Tongue (tissue), 2 donors: ENCODE results near the gene SPG11. TPM values are rescaled to one million over a fixed set of nuclear protein-coding genes. Genes with fewer than 3 reads are reported as not detected.
"Not testable (repeated sequence)": the region's sequence is repeated elsewhere in the genome, so short reads cannot be mapped to it uniquely, and the experiment has no call there.

Source experiments
- DNase-seq: peaks from one replicate; pipeline ENCODE4 v3.0.0-alpha.2; 2015
- total RNA-seq: library from RNA; depleted of rRNA; stranded (reverse); fragments of >200 nt; gene quantifications from one replicate; pipeline ENCODE4 v1.2.3, GENCODE V29; 2014

SPG11 gene
- total RNA-seq, 1 donor from 2014 or later, result 82.6 TPM

- DNase-seq, result no peak
These were observed 60.3 kb downstream of the SPG11 start for GRCh38 chr15:44603126-44603525.

DNA sequence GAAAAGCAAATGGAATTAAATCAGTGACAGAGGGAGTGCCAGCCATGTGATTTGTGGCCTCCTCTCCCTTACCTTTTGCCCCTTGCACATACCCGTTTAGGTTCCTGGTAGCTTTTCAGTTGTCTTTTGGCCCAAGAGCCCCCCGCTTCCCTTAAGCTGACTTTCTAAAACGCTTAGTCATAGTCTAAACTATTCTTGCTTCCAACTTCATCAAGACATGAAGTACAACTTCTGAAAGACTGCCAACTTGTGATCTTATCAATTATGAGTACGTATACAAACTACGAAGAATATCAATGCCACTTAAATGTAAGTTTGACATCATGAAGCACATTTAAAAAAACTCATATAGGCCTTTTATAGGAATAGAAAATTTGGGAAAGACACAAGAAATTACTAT lies 64.6 kb downstream of the SPG11 start:
- DNase-seq, result no peak

DNA sequence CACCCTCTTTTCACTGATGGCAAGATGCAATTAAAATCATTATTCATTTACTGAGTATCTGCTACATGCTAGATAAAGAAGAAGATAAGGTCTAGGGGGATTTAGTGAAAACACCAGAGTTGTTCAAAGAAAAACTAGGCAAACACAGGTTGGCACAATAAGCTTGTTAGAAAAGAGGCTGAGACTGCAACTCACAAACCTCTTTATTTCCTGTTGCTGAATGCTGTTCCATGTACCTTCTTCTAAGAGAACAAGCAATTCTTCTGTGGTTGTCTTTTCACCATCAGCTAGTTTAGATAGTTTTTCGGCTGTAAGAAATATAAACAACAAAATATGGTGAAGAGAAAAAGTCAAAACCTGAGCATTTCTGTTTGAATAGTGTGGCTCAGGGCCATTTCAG lies 65.4 kb downstream of the SPG11 start:
- DNase-seq, result no peak

DNA sequence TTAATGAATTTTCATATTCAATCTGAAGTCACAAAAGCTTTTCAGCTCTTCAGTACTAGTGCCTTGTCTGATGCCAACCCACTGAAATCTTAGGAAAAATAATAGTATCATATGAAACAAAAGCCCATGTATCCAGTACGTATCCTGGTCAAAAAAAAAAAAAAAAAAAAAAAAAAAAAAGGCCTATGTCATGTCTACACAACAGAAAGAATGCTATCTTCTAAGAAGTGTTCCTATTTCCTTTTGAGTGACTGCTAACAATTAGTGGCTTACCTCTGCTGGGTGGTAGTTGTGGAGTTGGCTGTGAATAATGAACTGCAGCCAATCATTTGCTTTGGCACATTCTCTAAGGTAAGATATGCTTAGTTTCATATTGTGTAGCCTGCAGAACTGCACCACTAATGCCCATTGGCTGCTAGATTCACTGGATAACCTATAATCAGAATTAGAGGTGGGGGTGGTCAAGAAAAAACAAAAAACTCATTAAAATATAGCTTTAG lies 66.9 kb downstream of the SPG11 start:
- DNase-seq, result no peak

- DNase-seq, result no peak
These were observed 67.6 kb downstream of the SPG11 start for GRCh38 chr15:44595656-44596510.

DNA sequence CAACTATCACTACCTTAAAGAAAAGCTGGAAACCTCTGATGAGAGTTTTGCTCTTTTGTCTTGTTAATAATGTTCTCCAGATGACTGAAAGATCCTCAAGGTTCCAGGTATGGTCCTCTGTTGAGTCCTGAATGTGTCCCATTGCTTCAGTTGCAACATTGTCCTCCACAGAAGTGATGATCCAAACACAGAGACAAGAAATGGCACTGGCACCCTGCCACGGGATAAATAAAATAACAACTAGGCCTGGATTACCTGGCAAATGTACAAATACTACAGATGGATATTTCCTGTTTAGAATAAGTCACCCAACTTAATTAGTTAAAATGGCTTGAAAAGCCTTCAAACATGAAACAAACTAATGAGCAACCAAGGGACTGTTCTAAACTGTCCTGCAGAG lies 68.2 kb downstream of the SPG11 start:
- DNase-seq, result no peak

GRCh38 chr15:44593042-44593736 lies 70.3 kb downstream of the SPG11 start:
- DNase-seq, result peak; percentile 15

GRCh38 chr15:44591326-44591725 lies 72.1 kb downstream of the SPG11 start:
- no peak for DNase-seq

DNA sequence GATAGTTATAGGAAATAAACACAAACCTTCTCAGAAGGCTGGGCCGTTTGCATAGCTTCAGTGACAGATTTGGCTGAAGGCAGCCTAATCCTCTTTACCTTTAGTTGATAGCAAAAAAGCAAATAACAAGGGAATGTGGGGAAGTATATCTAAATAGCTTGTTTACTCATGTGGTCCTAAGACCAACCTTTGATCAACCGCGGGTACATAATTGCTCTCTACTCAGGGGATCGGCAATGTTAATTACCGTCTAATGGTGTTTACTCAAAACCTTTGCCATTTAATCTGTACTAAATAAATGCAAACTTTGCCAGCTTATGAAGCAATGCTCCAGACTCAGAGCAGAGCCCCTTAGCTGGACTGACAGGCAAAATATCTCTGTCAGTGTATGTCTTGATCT lies 74.9 kb downstream of the SPG11 start:
- DNase-seq, result no peak

GRCh38 chr15:44585633-44586032 lies 77.8 kb downstream of the SPG11 start:
- no peak for DNase-seq

DNA sequence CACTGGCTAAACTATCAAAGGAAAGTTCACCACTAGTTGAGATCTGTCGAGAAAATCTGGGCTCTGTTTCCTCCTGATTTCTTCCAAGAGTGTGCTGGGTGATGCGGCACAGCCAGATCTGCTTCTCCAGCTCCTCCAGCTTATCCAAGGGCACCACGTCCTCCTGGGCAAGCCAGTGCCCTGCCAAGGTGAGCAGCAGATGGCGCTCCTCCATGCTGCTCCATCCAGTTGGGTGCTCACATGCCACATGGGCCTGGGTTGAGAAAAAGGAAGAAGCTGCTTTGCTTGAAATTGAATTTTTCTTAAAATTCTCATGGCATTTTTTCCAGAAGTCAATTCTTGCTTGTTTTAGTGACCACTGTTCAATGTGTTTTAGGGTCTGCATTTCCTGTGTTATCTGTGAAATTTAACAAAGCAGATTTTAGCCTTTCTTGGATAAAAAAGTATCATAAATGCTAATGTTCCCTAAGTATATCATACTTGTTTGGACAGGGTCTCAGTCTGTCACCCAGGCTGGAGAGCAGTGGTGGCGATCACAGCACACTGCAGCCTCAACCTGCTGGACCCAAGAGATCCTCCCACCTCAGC lies 79.2 kb downstream of the SPG11 start:
- DNase-seq, result peak; percentile 14

DNA sequence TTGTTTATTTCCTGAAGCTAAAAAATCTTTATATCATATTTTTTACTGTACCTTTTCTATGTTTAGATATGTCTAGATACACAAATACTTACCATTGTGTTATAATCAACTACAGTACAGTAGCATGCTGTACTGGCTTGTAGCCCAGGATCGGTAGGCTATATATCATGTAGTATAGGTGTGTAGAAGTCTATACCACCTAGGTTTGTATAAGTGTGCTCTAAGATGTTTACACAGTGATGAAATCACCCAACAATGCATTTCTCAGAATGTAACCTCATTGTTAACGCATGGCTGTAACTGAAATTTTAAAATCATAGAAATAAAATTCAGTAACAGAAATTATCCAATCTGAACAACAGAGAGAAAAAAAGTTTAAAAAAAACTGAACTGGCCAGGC lies 83.4 kb downstream of the SPG11 start:
- no peak for DNase-seq

GRCh38 chr15:44574734-44575133 lies 88.7 kb downstream of the SPG11 start:
- no peak for DNase-seq

- DNase-seq, result no peak
These were observed 90.1 kb downstream of the SPG11 start for GRCh38 chr15:44573386-44573785.

- DNase-seq, result no peak
These were observed 93.1 kb downstream of the SPG11 start for GRCh38 chr15:44570361-44570760.

DNA sequence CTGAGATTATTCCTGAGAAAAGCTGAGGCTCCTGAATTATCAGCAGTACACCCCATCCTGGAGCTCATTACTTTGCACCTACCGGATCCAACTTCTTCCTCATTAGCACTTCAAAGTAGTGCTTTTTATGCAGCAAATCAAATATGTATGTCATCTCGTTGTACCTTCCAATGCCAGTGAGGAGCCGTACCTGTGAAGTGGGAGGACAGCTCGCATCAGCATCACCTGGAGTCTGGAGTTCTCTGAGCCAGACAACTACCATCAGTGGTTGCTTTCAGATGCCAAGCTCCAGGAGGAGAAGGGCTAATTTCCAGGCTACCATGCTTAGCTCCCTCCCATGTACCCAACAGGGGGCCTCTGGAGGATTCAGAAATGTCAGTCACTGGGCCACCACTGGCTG lies 94.1 kb downstream of the SPG11 start:
- DNase-seq, result no peak

DNA sequence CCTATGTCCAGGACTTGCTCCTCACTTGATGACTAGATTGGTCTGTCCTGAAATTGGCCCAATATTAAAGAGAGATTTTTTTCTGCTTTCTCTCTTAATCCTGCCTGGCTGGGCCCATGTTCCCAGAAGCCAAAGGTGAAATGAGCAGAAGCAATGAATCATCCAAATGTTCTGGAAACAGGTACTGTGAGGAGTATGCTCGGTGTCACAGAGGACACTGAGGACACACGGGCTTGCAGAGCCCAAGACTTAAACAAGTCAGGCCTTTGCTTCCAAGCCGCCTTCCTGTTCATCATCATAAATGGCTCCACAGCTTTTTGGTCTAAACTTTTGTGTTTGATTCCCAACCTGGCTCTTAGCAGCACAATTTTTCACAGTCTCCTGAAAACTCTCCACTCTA lies 95.1 kb downstream of the SPG11 start:
- DNase-seq, result no peak

GRCh38 chr15:44566155-44566540 lies 97.3 kb downstream of the SPG11 start:
- no peak for DNase-seq

DNA sequence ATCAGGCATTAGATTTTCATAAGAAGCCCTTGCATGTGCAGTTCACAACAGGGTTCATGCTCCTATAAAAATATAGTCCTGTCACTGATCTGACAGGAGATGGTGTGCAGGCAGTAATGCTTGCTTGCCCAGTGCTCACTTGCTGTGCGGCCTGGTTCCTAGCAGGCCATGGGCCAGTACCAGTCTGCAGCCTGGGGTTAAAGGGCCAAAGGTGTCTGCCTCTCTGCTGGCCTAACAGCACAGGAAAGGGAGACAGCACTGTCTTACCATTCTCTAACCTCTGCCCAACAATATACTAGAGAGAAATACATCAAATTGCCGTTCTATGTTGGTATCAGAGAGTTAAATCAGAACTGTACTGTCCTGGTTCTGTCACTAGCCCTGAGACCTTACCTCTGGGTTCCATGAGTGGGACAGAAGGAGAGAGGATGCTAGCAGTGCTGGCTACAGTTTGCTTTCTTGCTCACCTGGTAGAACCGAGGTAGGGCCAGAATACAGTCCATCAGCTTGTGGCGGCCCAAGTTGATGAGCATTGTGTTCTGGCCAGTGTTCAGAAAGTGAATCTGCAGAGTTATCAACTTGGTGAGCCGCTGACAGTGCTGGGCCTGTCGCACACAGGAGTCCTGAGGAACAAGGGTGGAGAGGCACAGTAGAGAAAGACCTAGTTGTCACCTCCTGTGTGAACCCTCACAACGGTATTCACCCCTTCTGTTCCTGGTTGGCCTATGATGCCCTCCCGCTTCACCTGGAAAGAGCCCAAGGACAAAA lies 97.9 kb downstream of the SPG11 start:
- no peak for DNase-seq

GRCh38 chr15:44560926-44561325 lies 102.5 kb downstream of the SPG11 start:
- DNase-seq, result not testable (repeated sequence)

DNA sequence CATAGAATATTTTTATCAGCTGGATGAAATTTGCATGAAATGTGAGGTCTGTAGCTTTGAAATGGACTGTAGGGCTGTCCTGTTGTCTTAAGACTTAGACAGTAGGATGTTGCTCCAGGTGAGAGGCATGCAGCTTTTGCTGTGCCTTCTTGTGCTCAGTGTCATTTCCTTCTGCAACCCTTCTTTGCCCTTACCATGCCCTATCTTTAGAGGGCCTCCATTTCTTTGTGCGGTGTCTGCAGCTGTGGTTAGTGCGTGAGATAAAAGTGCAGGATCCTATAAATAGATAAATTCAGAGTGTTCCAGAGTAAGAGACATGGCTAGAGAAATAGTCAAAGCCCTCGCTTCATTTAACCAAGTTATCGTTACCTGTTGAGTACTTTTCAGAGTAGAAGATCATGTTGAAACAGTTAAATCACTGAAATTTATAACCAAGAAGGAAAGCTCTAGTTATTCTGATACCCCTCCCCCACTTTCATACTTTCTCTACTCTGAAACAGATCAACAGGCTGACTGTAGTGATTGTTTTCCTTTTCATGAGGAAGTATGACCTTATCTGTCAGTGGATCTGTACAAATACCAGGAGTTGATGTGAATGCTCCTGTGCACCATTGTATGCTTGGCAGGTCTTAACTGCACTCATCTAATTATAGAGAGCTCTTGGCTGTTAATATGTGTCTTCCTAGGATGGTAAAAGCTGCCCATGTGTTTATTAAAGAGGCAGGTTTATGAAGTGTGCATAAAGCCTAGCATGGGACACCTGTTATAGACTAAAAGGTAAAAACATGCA lies 108.3 kb downstream of the SPG11 start:
- no peak for DNase-seq

DNA sequence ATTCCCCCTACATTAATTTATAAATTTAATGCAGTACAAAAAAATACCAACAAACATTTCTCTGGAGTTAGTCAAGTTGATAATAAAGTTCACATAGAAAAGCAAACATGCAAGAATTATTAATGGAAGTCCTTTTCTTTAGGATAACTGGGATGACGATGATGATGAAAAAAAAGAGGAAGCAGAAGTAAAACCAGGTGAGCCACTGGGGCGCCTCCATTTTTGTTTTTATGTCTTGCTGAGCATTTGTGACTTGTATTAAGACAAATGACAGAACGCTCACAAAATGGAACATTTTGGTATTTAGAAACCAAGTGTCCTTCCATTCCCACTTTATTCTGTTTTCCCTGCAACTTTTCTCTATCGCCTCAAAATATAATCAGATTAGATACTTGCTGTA lies 112.7 kb downstream of the SPG11 start:
- no peak for DNase-seq
